CD14-positive monocyte (primary cell): ENCODE measurements around the gene GPRIN3. TPM values are rescaled to one million over a fixed set of nuclear protein-coding genes. Genes with fewer than 3 reads are reported as not detected.

Experiments
- DNase-seq, 3 donors: peaks; one replicate each; pipeline ENCODE4 v3.0.0-alpha.2; 2011 to 2022
- H2AFZ ChIP-seq: 2 replicates; pipeline ENCODE4 v1.6.0; 2012; ENCODE audit warnings: mild to moderate bottlenecking, low read depth, low read length, inconsistent platforms; ENCODE audit not compliant: insufficient read depth, poor library complexity, severe bottlenecking
- H3K27ac ChIP-seq, 2 donors: 1 replicate in 1 of 2; 2 replicates in 1 of 2; pipeline ENCODE4 v1.5.1; 2012 to 2013; ENCODE audit warnings: low read length in 2 of 2, control low read depth in 1 of 2, inconsistent platforms in 1 of 2, low read depth in 1 of 2, mild to moderate bottlenecking in 1 of 2
- H3K27me3 ChIP-seq, 2 donors: one replicate each; pipeline versions ENCODE4 v1.6.0 to v1.6.1; 2011 to 2013; ENCODE audit warnings: low read length in 2 of 2; ENCODE audit not compliant: control insufficient read depth in 2 of 2, insufficient read depth in 2 of 2
- H3K36me3 ChIP-seq, 2 donors: replicated peaks in 1 of 2; 1 replicate in 1 of 2; 2 replicates in 1 of 2; pipeline versions ENCODE4 v1.5.1 to v1.6.1; 2012 to 2013; ENCODE audit warnings: low read length in 2 of 2, control low read depth in 1 of 2, inconsistent platforms in 1 of 2, mild to moderate bottlenecking in 1 of 2; ENCODE audit not compliant: insufficient read depth in 2 of 2, control insufficient read depth in 1 of 2
- H3K4me1 ChIP-seq, 2 donors: 1 replicate in 1 of 2; 2 replicates in 1 of 2; pipeline versions ENCODE4 v1.5.1 to v1.6.1; 2012 to 2013; ENCODE audit warnings: low read length in 2 of 2, control low read depth in 1 of 2, inconsistent platforms in 1 of 2, mild to moderate bottlenecking in 1 of 2, moderate library complexity in 1 of 2; ENCODE audit not compliant: insufficient read depth in 2 of 2, control insufficient read depth in 1 of 2
- H3K4me2 ChIP-seq: replicated peaks from 2 replicates; pipeline ENCODE3; 2012; ENCODE audit warnings: low read length, moderate library complexity, mild to moderate bottlenecking; ENCODE audit not compliant: poor library complexity, severe bottlenecking; ENCODE audit errors: extremely low read depth
- H3K4me3 ChIP-seq, 3 experiments: fragments of 200-600 bp in 1 of 3; sonication (generic) in 1 of 3; replicated peaks in 1 of 3; 1 replicate in 2 of 3; 2 replicates in 1 of 3; pipeline ENCODE4 v1.5.1; 2011 to 2013; ENCODE audit warnings: low read length in 3 of 3, mild to moderate bottlenecking in 3 of 3, control low read depth in 2 of 3, low read depth in 2 of 3, inconsistent platforms in 1 of 3, moderate library complexity in 1 of 3
- H3K79me2 ChIP-seq: 2 replicates; pipeline ENCODE4 v1.6.0; 2012; ENCODE audit warnings: mild to moderate bottlenecking, control low read depth, inconsistent platforms, low read length, moderate library complexity; ENCODE audit not compliant: insufficient read depth
- H3K9ac ChIP-seq: 2 replicates; pipeline ENCODE4 v1.6.0; 2017; ENCODE audit warnings: low read length, mild to moderate bottlenecking; ENCODE audit not compliant: insufficient read depth, poor library complexity, severe bottlenecking
- H3K9me3 ChIP-seq, 2 donors: replicated peaks in 1 of 2; 1 replicate in 1 of 2; 2 replicates in 1 of 2; pipeline versions ENCODE4 v1.5.1 to v1.6.1; 2012 to 2013; ENCODE audit warnings: low read length in 2 of 2, control low read depth in 1 of 2; ENCODE audit not compliant: control insufficient read depth in 1 of 2, insufficient read depth in 1 of 2
- H4K20me1 ChIP-seq: 2 replicates; pipeline ENCODE4 v1.6.0; 2012; ENCODE audit warnings: mild to moderate bottlenecking, low read length, control low read depth, moderate library complexity; ENCODE audit not compliant: insufficient read depth
- H3K27ac Mint-ChIP-seq, 7 donors: one replicate each; pipeline ENCODE4 v1.8.0; 2020; ENCODE audit warnings: mild to moderate bottlenecking in 7 of 7, mixed read lengths in 7 of 7, moderate library complexity in 6 of 7, inconsistent platforms in 2 of 7
- H3K27me3 Mint-ChIP-seq, 3 donors: one replicate each; pipeline ENCODE4 v1.8.0; 2021 to 2022; ENCODE audit warnings: low read depth in 3 of 3, mild to moderate bottlenecking in 3 of 3, mixed read lengths in 3 of 3, moderate library complexity in 3 of 3, inconsistent platforms in 1 of 3
- H3K36me3 Mint-ChIP-seq, 2 donors: one replicate each; pipeline ENCODE4 v1.8.0; 2020; ENCODE audit warnings: mixed read lengths in 2 of 2, inconsistent platforms in 1 of 2, mild to moderate bottlenecking in 1 of 2
- H3K4me1 Mint-ChIP-seq: one replicate; pipeline ENCODE4 v1.8.0; 2020; ENCODE audit warnings: mild to moderate bottlenecking, mixed read lengths
- H3K4me3 Mint-ChIP-seq, 2 donors: one replicate each; pipeline ENCODE4 v1.8.0; 2020; ENCODE audit warnings: mild to moderate bottlenecking in 2 of 2, mixed read lengths in 2 of 2, moderate library complexity in 1 of 2
- H3K9me3 Mint-ChIP-seq, 7 donors: one replicate each; pipeline ENCODE4 v1.8.0; 2020 to 2022; ENCODE audit warnings: mixed read lengths in 7 of 7, mild to moderate bottlenecking in 6 of 7, moderate library complexity in 6 of 7, inconsistent platforms in 2 of 7
- CTCF ChIP-seq: fragments of 200-600 bp; IDR thresholded peaks from one replicate; pipeline ENCODE4 v1.8.0; 2022; ENCODE audit warnings: antibody characterized with exemption, mild to moderate bottlenecking
- WGBS: methylation state at CpG from one replicate; pipeline ENCODE4 v1.1.5; 2013; ENCODE audit warnings: missing lambda C conversion rate; ENCODE audit not compliant: insufficient coverage; 5-methylcytosine and 5-hydroxymethylcytosine counted together
- intact Hi-C, 2 donors: fragments of 100-400 bp; cut with micrococcal nuclease; formaldehyde crosslinking; loops; one replicate each; pipeline versions ENCODE4 v1.15.0 to v1.15.1; 2023
- polyA plus RNA-seq, 3 donors: library from polyadenylated mRNA; depleted of rRNA in 1 of 3; unstranded in 2 of 3; stranded (reverse) in 1 of 3; fragments of 300-500 nt in 2 of 3; fragments of >200 nt in 1 of 3; fragmentation: Illumina TruSeq in 2 of 3; gene quantifications; 1 replicate in 2 of 3; 2 replicates in 1 of 3; pipeline ENCODE4 v1.2.3, GENCODE V29; 2012 to 2021

Gene GPRIN3
- polyA plus RNA-seq, 3 donors = 1.1 to 3.3 (median 2.3) TPM

DNA sequence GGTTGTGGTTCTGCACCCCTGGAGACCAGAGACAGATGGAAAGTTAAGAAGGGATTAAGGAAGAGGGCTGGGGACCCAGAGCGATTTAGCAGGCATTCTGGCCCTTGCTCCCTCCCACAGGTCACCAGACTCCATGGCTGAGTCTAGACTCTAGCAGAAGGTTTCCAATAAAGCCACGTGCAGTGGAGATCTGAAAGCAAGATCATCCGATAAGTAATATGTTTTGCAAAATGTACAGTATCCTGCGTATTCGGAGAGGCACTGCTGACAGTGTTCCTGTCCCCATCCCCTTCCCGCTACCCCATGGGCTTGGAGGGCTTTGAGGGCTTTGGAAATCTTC lies 531 bp upstream of the GPRIN3 start:
- Histone ChIP-seq H2AFZ (peak overlapping the region; percentile 94), H3K4me3 (peak overlapping the region; percentile 66 to 84 (median 74)), H4K20me1 (no peaks in the 10 kb centered on the region), H3K9me3 (no peaks in the 10 kb centered on the region), H3K9ac (peak overlapping the region; percentile 71), H3K36me3 (no peaks in the 10 kb centered on the region), H3K79me2 (peaks cover 11% of the 10 kb centered on the region), H3K27ac (peak overlapping the region in 1 of 2 donors; percentile 69), H3K27me3 (no peaks in the 10 kb centered on the region), H3K4me2 (peak overlapping the region; percentile 86), H3K4me1 (peaks cover 47 to 56% of the 10 kb centered on the region in 2 donors)
- no CpG with 5 or more reads among the region's 6 CpGs for WGBS
- peaks cover 3 to 6% of the 10 kb centered on the region in 2 donors for H3K36me3 Mint-ChIP-seq
- peaks cover 49% of the 10 kb centered on the region for H3K4me1 Mint-ChIP-seq
- peaks cover 0 to 3% (median 0%) of the 10 kb centered on the region in 7 donors for H3K9me3 Mint-ChIP-seq
- peaks cover 0 to 4% (median 0%) of the 10 kb centered on the region in 3 donors for H3K27me3 Mint-ChIP-seq
- H3K27ac Mint-ChIP-seq = no peak overlapping the region
- intact Hi-C loops = no loop called here
- no peak for TF ChIP-seq CTCF
- no peak for DNase-seq
- peak overlapping the region; percentile 96 to 97 for H3K4me3 Mint-ChIP-seq

GRCh38 chr4:89307178-89307445 lies 488 bp downstream of the GPRIN3 start:
- peak overlapping the region; percentile 94 for H2AFZ ChIP-seq
- H3K4me1 ChIP-seq = peaks cover 48 to 56% of the 10 kb centered on the region in 2 donors
- no peak for DNase-seq
- peaks cover 46% of the 10 kb centered on the region for H3K4me1 Mint-ChIP-seq
- peak overlapping the region; percentile 66 to 84 (median 74) for H3K4me3 ChIP-seq
- H3K27ac ChIP-seq = peak overlapping the region in 1 of 2 donors; percentile 69
- intact Hi-C loops = no loop called here
- peaks cover 17% of the 10 kb centered on the region for H3K79me2 ChIP-seq
- H3K9me3 ChIP-seq = no peaks in the 10 kb centered on the region
- WGBS = 0% methylated on average over 6 of the region's 6 CpGs
- peaks cover 3 to 6% of the 10 kb centered on the region in 2 donors for H3K36me3 Mint-ChIP-seq
- peak overlapping the region; percentile 86 for H3K4me2 ChIP-seq
- H3K9ac ChIP-seq = peak overlapping the region; percentile 71
- peak overlapping the region; percentile 96 to 97 for H3K4me3 Mint-ChIP-seq
- H3K27me3 ChIP-seq = no peaks in the 10 kb centered on the region
- no peak for TF ChIP-seq CTCF
- peaks cover 0 to 3% (median 0%) of the 10 kb centered on the region in 7 donors for H3K9me3 Mint-ChIP-seq
- peaks cover 0 to 4% (median 0%) of the 10 kb centered on the region in 3 donors for H3K27me3 Mint-ChIP-seq
- H4K20me1 ChIP-seq = no peaks in the 10 kb centered on the region
- H3K27ac Mint-ChIP-seq = peak overlapping the region; percentile 19 to 91 (median 84)
- H3K36me3 ChIP-seq = no peaks in the 10 kb centered on the region
